Neutrophil (primary cell): ENCODE measurements around the gene CCDC102B.

Experiments used
- H3K27ac ChIP-seq: fragments of 200-600 bp; sonication (generic); 2 replicates; pipeline ENCODE4 v1.5.1; 2016; ENCODE audit warnings: mild to moderate bottlenecking, moderate library complexity
- H3K27me3 ChIP-seq: fragments of 200-600 bp; sonication (generic); 2 replicates; pipeline ENCODE4 v1.6.0; 2016; ENCODE audit warnings: mild to moderate bottlenecking
- H3K36me3 ChIP-seq: fragments of 200-600 bp; sonication (generic); 2 replicates; pipeline ENCODE4 v1.5.1; 2017
- H3K4me1 ChIP-seq, 2 experiments: fragments of 200-600 bp in 1 of 2; sonication (generic) in 1 of 2; 1 replicate in 1 of 2; 2 replicates in 1 of 2; pipeline versions ENCODE4 v1.5.1 to v1.6.1; 2013 to 2016; ENCODE audit warnings: low read depth in 1 of 2, low read length in 1 of 2, mild to moderate bottlenecking in 1 of 2, moderate library complexity in 1 of 2; ENCODE audit not compliant: control insufficient read depth in 1 of 2, insufficient read depth in 1 of 2
- H3K4me3 ChIP-seq, 2 experiments: fragments of 200-600 bp in 1 of 2; sonication (generic) in 1 of 2; 1 replicate in 1 of 2; 2 replicates in 1 of 2; pipeline ENCODE4 v1.5.1; 2013 to 2016; ENCODE audit warnings: low read depth in 1 of 2, low read length in 1 of 2, mild to moderate bottlenecking in 1 of 2, moderate library complexity in 1 of 2
- H3K9me3 ChIP-seq: fragments of 200-600 bp; sonication (generic); 2 replicates; pipeline ENCODE4 v1.5.1; 2016
- CTCF ChIP-seq: fragments of 200-600 bp; sonication (generic); IDR thresholded peaks from 2 replicates; pipeline ENCODE4 v1.5.1; 2016; ENCODE audit warnings: antibody characterized with exemption

CCDC102B gene

GRCh38 chr18:69044215-69044614 is 246.3 kb downstream of the CCDC102B start:
- Histone ChIP-seq H3K4me3 (no peak overlapping the region), H3K27ac (no peak overlapping the region), H3K9me3 (no peaks in the 10 kb centered on the region), H3K4me1 (no peaks in the 10 kb centered on the region), H3K36me3 (no peaks in the 10 kb centered on the region), H3K27me3 (no peaks in the 10 kb centered on the region)
- TF ChIP-seq CTCF = no peak

GRCh38 chr18:69064063-69064462 is 266.2 kb downstream of the CCDC102B start:
- TF ChIP-seq CTCF = no peak
- Histone ChIP-seq H3K4me3 (no peak overlapping the region), H3K36me3 (no peaks in the 10 kb centered on the region), H3K4me1 (no peaks in the 10 kb centered on the region), H3K27me3 (no peaks in the 10 kb centered on the region), H3K27ac (no peak overlapping the region), H3K9me3 (no peaks in the 10 kb centered on the region)

DNA sequence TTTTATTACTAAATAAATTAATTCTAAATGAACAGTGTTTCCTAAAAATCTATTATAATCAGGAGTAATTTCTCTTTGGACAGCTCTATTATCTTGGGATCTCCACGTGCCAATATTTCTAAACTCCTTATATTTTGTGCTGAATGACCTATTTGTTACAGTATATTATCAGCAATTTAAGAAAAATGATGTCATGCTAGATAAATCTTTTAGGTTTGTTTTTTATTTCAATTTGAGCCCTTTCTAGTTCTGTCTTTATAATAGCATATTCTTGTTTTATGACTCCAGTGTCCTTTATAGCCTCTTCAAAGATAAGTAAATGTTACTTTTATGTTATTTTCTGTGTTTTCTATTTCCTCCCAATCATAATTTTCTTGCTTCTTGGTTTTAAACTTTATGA is 269.2 kb downstream of the CCDC102B start:
- no peaks in the 10 kb centered on the region for H3K9me3 ChIP-seq
- no peaks in the 10 kb centered on the region for H3K36me3 ChIP-seq
- no peak for TF ChIP-seq CTCF
- H3K27me3 ChIP-seq = no peaks in the 10 kb centered on the region
- H3K4me3 ChIP-seq = no peak overlapping the region
- H3K4me1 ChIP-seq = no peaks in the 10 kb centered on the region
- no peak overlapping the region for H3K27ac ChIP-seq

- H3K9me3 ChIP-seq = no peaks in the 10 kb centered on the region
- no peak for TF ChIP-seq CTCF
- no peaks in the 10 kb centered on the region for H3K27me3 ChIP-seq
- no peak overlapping the region for H3K27ac ChIP-seq
- H3K4me3 ChIP-seq = no peak overlapping the region
- no peaks in the 10 kb centered on the region for H3K4me1 ChIP-seq
- no peaks in the 10 kb centered on the region for H3K36me3 ChIP-seq
Observed at GRCh38 chr18:69071680-69072079, 273.8 kb downstream of the CCDC102B start.

- no peak overlapping the region for H3K4me3 ChIP-seq
- H3K27me3 ChIP-seq = no peaks in the 10 kb centered on the region
- no peaks in the 10 kb centered on the region for H3K4me1 ChIP-seq
- H3K36me3 ChIP-seq = no peaks in the 10 kb centered on the region
- H3K9me3 ChIP-seq = no peaks in the 10 kb centered on the region
- no peak for TF ChIP-seq CTCF
- H3K27ac ChIP-seq = no peak overlapping the region
Observed at GRCh38 chr18:69081846-69082245, 284.0 kb downstream of the CCDC102B start.

- Histone ChIP-seq H3K36me3 (no peaks in the 10 kb centered on the region), H3K27ac (no peak overlapping the region), H3K27me3 (no peaks in the 10 kb centered on the region), H3K9me3 (no peaks in the 10 kb centered on the region), H3K4me3 (no peak overlapping the region), H3K4me1 (no peaks in the 10 kb centered on the region)
- no peak for TF ChIP-seq CTCF
Observed at GRCh38 chr18:69082499-69082898, 284.6 kb downstream of the CCDC102B start.
